Spleen (tissue), 11 donors: ENCODE data around the gene DIRAS1. TPM values are rescaled to one million over a fixed set of nuclear protein-coding genes. Genes with fewer than 3 reads are reported as not detected.

Source experiments
- DNase-seq: peaks from one replicate; pipeline ENCODE4 v3.0.0-alpha.2; 2020
- H3K27ac ChIP-seq, 8 donors: fragments of 200-600 bp; sonication (generic) in 7 of 8; 1 replicate in 4 of 8; 2 replicates in 4 of 8; pipeline versions ENCODE4 v1.5.0 to v1.8.0; 2016 to 2021; ENCODE audit warnings: inconsistent platforms in 4 of 8, mild to moderate bottlenecking in 4 of 8, moderate library complexity in 1 of 8
- H3K27me3 ChIP-seq, 7 donors: fragments of 200-600 bp; sonication (generic) in 6 of 7; replicated peaks in 1 of 7; 1 replicate in 4 of 7; 2 replicates in 3 of 7; pipeline versions ENCODE4 v1.5.0 to v1.8.0; 2016 to 2021; ENCODE audit warnings: inconsistent platforms in 3 of 7, mild to moderate bottlenecking in 1 of 7
- H3K36me3 ChIP-seq, 6 donors: fragments of 200-600 bp; sonication (generic) in 5 of 6; 1 replicate in 4 of 6; 2 replicates in 2 of 6; pipeline versions ENCODE4 v1.5.0 to v1.8.0; 2016 to 2021; ENCODE audit warnings: inconsistent platforms in 2 of 6
- H3K4me1 ChIP-seq, 6 donors: fragments of 200-600 bp; sonication (generic) in 5 of 6; 1 replicate in 3 of 6; 2 replicates in 3 of 6; pipeline versions ENCODE4 v1.5.0 to v1.8.0; 2016 to 2021; ENCODE audit warnings: inconsistent platforms in 3 of 6
- H3K4me3 ChIP-seq, 8 donors: fragments of 200-600 bp; sonication (generic) in 7 of 8; 1 replicate in 4 of 8; 2 replicates in 4 of 8; pipeline versions ENCODE4 v1.5.0 to v1.8.0; 2016 to 2021; ENCODE audit warnings: inconsistent platforms in 4 of 8, mild to moderate bottlenecking in 4 of 8, moderate library complexity in 2 of 8
- H3K9me3 ChIP-seq, 8 donors: fragments of 200-600 bp; sonication (generic) in 7 of 8; 1 replicate in 4 of 8; 2 replicates in 4 of 8; pipeline versions ENCODE4 v1.5.0 to v1.8.0; 2016 to 2021; ENCODE audit warnings: inconsistent platforms in 4 of 8
- CTCF ChIP-seq, 11 experiments: fragments of 200-600 bp in 7 of 11; fragments of 450-650 bp in 4 of 11; sonication (generic) in 4 of 11; IDR thresholded peaks in 8 of 11; conservative IDR thresholded peaks in 3 of 11; 1 replicate in 7 of 11; 2 replicates in 4 of 11; pipeline versions ENCODE4 v1.4.0 to v1.8.0; 2016 to 2021; ENCODE audit warnings: antibody characterized with exemption in 11 of 11, inconsistent platforms in 4 of 11, mild to moderate bottlenecking in 1 of 11
- POLR2A ChIP-seq, 3 donors: fragments of 450-650 bp; IDR thresholded peaks; one replicate each; pipeline ENCODE4 v1.5.1; 2017; ENCODE audit warnings: antibody characterized with exemption in 3 of 3, mild to moderate bottlenecking in 1 of 3
- POLR2AphosphoS5 ChIP-seq, 3 donors: sonication (generic); formaldehyde crosslinking; IDR thresholded peaks; one replicate each; pipeline ENCODE4 v1.5.1; 2017; ENCODE audit warnings: antibody characterized with exemption in 3 of 3
- WGBS, 5 donors: extraction: QIAGEN DNeasy Blood & Tissue Kit in 3 of 5; methylation state at CpG; one replicate each; pipeline versions ENCODE4 v1.1.5 to v1.1.7; 2013 to 2018; 5-methylcytosine and 5-hydroxymethylcytosine counted together
- intact Hi-C: fragments of 100-400 bp; cut with DNase I; formaldehyde crosslinking; loops from one replicate; pipeline ENCODE4 v1.15.0; 2023; ENCODE audit warnings: low total_unique reads
- polyA plus RNA-seq, 3 donors: library from polyadenylated mRNA; stranded (reverse); fragments of 200-250 nt; gene quantifications; one replicate each; pipeline ENCODE4 v1.2.1, GENCODE V29; 2013
- total RNA-seq, 7 donors: library from RNA; depleted of rRNA in 3 of 7; stranded (reverse); fragments of >200 nt in 3 of 7; fragmentation: NEBNext Ultra II Directional in 4 of 7; extraction: Animal tissue kit (Norgen Biotek cat#: 25700) in 4 of 7; gene quantifications; one replicate each; pipeline versions ENCODE4 v1.1.0 to v1.2.1, GENCODE V29; 2016 to 2021
- donor health status: healthy with polysubstance abuse.
- donor health status: DM: no; HTN: no; CAD: no; lungs with moderate emphysema.
- donor health status: DM: no; HTN: no; CAD: no.
- donor health status: Bipolar disorder and iron deficiency.
- donor health status: healthy.
- donor health status: DM: no; HTN: no; CAD: no.
- donor health status: DM: yes; HTN: yes; CAD: no.

Gene DIRAS1
- total and polyA plus RNA-seq, 10 donors: 1.3 to 17.1 (median 3.5) TPM

- H3K36me3 ChIP-seq: peaks cover 0 to 100% (median 88%) of the 10 kb centered on the region in 6 donors
- H3K27me3 ChIP-seq: no peaks in the 10 kb centered on the region
- H3K4me3 ChIP-seq: no peak overlapping the region
- intact Hi-C loops: no loop called here
- no peak for DNase-seq
- TF ChIP-seq CTCF (IDR thresholded peaks at IDR 0.05 in 8 of 11, conservative IDR thresholded peaks at IDR 0.05 in 3 of 11) (no peak), POLR2A (IDR thresholded peaks at IDR 0.05) (no peak), POLR2AphosphoS5 (IDR thresholded peaks at IDR 0.05) (no peak)
- H3K9me3 ChIP-seq: no peaks in the 10 kb centered on the region
- WGBS, 5 donors: 92 to 96% (median 94%) methylated on average over 35 to 43 of the region's 43 CpGs
- H3K4me1 ChIP-seq: peaks cover 0 to 16% (median 2%) of the 10 kb centered on the region in 6 donors
- H3K27ac ChIP-seq: peak overlapping the region in 7 of 8 donors; percentile 41 to 72 (median 56)
Observed at GRCh38 chr19:2761876-2762782, 41.0 kb upstream of the DIRAS1 start.

GRCh38 chr19:2761309-2761677 is 40.1 kb upstream of the DIRAS1 start:
- no peak for DNase-seq
- Histone ChIP-seq H3K9me3 (no peaks in the 10 kb centered on the region), H3K27ac (no peak overlapping the region), H3K4me1 (peaks cover 0 to 16% (median 2%) of the 10 kb centered on the region in 6 donors), H3K27me3 (no peaks in the 10 kb centered on the region), H3K36me3 (peaks cover 0 to 100% (median 87%) of the 10 kb centered on the region in 6 donors), H3K4me3 (no peak overlapping the region)
- 90 to 98% (median 95%) methylated on average over 9 to 16 of the region's 16 CpGs for WGBS, 5 donors
- no peak for TF ChIP-seq CTCF (IDR thresholded peaks at IDR 0.05 in 8 of 11, conservative IDR thresholded peaks at IDR 0.05 in 3 of 11)
- TF ChIP-seq POLR2A (IDR thresholded peaks at IDR 0.05): no peak
- peak in 1 of 3 donors; percentile 3 for TF ChIP-seq POLR2AphosphoS5 (IDR thresholded peaks at IDR 0.05)
- intact Hi-C loops: no loop called here

GRCh38 chr19:2759965-2760364 is 38.8 kb upstream of the DIRAS1 start:
- intact Hi-C loops: no loop called here
- no peak for TF ChIP-seq POLR2A (IDR thresholded peaks at IDR 0.05)
- TF ChIP-seq POLR2AphosphoS5 (IDR thresholded peaks at IDR 0.05): no peak
- no peak for TF ChIP-seq CTCF (IDR thresholded peaks at IDR 0.05 in 8 of 11, conservative IDR thresholded peaks at IDR 0.05 in 3 of 11)
- Histone ChIP-seq H3K4me3 (no peak overlapping the region), H3K9me3 (no peaks in the 10 kb centered on the region), H3K4me1 (peaks cover 0 to 16% (median 2%) of the 10 kb centered on the region in 6 donors), H3K36me3 (peaks cover 0 to 100% (median 86%) of the 10 kb centered on the region in 6 donors), H3K27me3 (no peaks in the 10 kb centered on the region), H3K27ac (no peak overlapping the region)
- WGBS, 5 donors: 90 to 96% (median 91%) methylated on average over 7 of the region's 7 CpGs
- no peak for DNase-seq

GRCh38 chr19:2759362-2759761 is 38.2 kb upstream of the DIRAS1 start:
- H3K27me3 ChIP-seq: no peaks in the 10 kb centered on the region

More at GRCh38 chr19:2759362-2759761, 38.2 kb upstream of the DIRAS1 start:
- H3K36me3 ChIP-seq: peaks cover 0 to 100% (median 88%) of the 10 kb centered on the region in 6 donors
- TF ChIP-seq CTCF (IDR thresholded peaks at IDR 0.05 in 8 of 11, conservative IDR thresholded peaks at IDR 0.05 in 3 of 11) (no peak), POLR2A (IDR thresholded peaks at IDR 0.05) (no peak), POLR2AphosphoS5 (IDR thresholded peaks at IDR 0.05) (no peak)
- H3K4me1 ChIP-seq: peaks cover 0 to 16% (median 2%) of the 10 kb centered on the region in 6 donors
- H3K27ac ChIP-seq: no peak overlapping the region
- DNase-seq: no peak
- intact Hi-C loops: no loop called here
- no peak overlapping the region for H3K4me3 ChIP-seq
- whole genome bisulfite sequencing, 5 donors: 82 to 93% (median 86%) methylated on average over 17 of the region's 17 CpGs
- H3K9me3 ChIP-seq: no peaks in the 10 kb centered on the region
